ENCODE results near the gene FMN2.

DNA sequence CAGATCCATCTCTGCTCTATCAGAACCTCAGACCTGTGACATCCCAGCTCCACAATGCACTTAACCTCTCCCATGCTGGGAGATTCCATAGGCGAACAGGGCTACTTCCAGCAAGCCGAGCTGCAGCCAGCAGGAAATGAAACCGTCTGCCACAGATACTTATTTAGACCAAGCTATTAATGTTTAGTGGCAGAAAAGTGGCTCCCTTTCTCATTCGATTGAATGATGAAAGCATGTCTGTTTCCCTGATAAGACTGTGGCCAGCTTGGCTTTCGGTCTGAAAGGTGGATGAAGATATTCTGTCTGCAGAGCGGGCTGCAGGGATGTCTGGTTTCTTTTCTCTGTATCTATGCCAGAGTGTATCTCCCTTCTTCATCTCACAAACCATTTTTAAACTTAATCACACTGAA is 373.9 kb downstream of the FMN2 start:
- TF ChIP-seq, protein P1, sequence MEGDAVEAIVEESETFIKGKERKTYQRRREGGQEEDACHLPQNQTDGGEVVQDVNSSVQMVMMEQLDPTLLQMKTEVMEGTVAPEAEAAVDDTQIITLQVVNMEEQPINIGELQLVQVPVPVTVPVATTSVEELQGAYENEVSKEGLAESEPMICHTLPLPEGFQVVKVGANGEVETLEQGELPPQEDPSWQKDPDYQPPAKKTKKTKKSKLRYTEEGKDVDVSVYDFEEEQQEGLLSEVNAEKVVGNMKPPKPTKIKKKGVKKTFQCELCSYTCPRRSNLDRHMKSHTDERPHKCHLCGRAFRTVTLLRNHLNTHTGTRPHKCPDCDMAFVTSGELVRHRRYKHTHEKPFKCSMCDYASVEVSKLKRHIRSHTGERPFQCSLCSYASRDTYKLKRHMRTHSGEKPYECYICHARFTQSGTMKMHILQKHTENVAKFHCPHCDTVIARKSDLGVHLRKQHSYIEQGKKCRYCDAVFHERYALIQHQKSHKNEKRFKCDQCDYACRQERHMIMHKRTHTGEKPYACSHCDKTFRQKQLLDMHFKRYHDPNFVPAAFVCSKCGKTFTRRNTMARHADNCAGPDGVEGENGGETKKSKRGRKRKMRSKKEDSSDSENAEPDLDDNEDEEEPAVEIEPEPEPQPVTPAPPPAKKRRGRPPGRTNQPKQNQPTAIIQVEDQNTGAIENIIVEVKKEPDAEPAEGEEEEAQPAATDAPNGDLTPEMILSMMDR (IDR thresholded peaks at IDR 0.05; ENCODE audit: insufficient read depth, low read length, poor library complexity, severe bottlenecking), result no peak
- no peak for TF ChIP-seq EZH2phosphoT487 (conservative IDR thresholded peaks at IDR 0.05; ENCODE audit: low read length)

Measured in SU-DHL-6 (cell line).